GM10266 (cell line): ENCODE results near the gene NF2.

Experiments
- DNase-seq: peaks from one replicate; pipeline ENCODE4 v3.0.0; 2012; ENCODE audit errors: extremely low spot score
- CTCF ChIP-seq: IDR thresholded peaks from 2 replicates; pipeline ENCODE4 v1.5.1; 2012; ENCODE audit warnings: mild to moderate bottlenecking, low read depth; ENCODE audit not compliant: control insufficient read depth, insufficient read depth; ENCODE audit errors: missing control alignments

NF2 gene

DNA sequence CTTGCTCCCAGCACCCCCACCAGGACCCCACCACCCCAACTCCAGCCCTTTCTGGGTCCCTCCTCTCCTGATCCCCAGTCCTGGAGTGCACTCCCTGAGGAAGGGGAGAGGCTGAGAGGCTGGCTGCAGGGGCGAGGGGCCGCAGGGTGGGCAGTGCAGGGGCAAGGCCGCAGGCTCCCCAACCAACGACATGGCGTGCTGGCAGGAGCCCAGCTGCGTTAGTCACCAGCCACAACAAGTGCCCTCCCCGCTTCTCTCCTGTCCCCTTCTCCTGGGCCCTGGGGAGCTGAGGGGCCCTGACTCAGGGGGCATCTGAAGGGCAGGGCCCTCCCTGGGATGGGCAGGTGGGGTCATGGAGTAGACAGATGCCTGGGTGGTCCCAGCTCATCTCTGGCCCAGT lies 118.7 kb downstream of the NF2 start:
- no peak for DNase-seq

DNA sequence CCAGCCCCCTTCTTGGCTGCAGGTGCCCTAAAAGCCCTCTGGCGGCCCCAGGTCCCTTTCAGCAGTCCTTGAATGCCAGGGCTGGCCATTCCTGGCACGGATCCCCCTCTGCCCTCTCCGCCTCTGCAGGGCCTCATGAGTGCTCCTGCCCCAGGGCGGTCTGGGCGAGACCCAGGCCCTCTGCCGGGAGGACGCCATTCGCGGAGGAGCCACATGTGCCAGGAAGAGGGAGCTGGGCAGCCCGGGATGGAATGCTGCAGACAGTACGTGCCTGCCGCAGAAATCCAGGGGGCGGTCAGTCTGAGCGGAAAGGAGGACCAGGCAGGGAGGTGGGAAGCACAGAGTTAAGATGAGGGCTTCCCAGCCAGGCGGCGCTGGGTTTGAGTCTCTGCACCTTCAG lies 119.2 kb downstream of the NF2 start:
- TF ChIP-seq CTCF: no peak

More for the DNA sequence above, 118.7 kb downstream of the NF2 start:
- no peak for TF ChIP-seq CTCF

GRCh38 chr22:29723766-29724165 lies 120.3 kb downstream of the NF2 start:
- TF ChIP-seq CTCF: no peak

More for the DNA sequence above, 119.2 kb downstream of the NF2 start:
- DNase-seq: no peak

GRCh38 chr22:29724843-29725242 lies 121.4 kb downstream of the NF2 start:
- TF ChIP-seq CTCF: no peak
- no peak for DNase-seq

More at GRCh38 chr22:29723766-29724165, 120.3 kb downstream of the NF2 start:
- no peak for DNase-seq

GRCh38 chr22:29726106-29726505 lies 122.7 kb downstream of the NF2 start:
- DNase-seq: no peak
- no peak for TF ChIP-seq CTCF

DNA sequence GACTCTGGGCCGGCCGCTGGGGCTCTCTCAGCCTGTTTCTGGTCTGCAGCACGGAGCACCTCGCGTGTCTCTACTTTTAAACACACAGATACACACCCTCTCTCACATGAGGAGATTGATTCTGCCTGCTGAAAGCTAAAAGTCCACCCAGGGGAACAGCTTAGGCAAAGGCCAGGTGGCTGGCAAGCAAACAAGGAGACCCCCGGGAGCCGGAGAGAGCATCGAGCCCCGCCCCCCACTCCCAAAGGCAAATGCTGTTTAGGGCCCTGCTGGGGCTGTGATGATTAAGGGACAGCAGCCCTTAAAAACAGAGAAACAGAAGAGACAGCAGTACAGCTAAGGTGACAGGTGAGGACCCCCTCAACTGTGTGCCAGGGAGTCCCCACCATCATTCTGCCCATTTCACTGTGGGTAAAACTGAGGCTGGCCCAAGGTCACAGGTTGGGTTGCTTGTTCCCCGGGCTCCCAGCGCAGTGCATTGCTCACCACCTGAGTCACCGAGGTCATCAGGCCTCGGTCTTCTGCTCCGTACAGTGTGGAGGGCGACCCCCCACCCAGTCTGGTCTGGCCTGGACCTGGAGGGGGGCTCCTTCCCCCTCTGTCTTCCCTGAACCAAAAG lies 123.2 kb downstream of the NF2 start:
- no peak for TF ChIP-seq CTCF

GRCh38 chr22:29727131-29727523 lies 123.7 kb downstream of the NF2 start:
- DNase-seq: peak; percentile 78
- TF ChIP-seq CTCF: peak; percentile 45

More for the DNA sequence above, 123.2 kb downstream of the NF2 start:
- no peak for DNase-seq
